Myometrial cell (primary cell): ENCODE data around the gene DNAH7. TPM values are rescaled to one million over a fixed set of nuclear protein-coding genes. Genes with fewer than 3 reads are reported as not detected.

ENCODE experiments used
- total RNA-seq: library from RNA; depleted of rRNA; stranded (reverse); fragments of >200 nt; gene quantifications from 2 replicates; pipeline ENCODE4 v1.2.3, GENCODE V29; 2015

Gene DNAH7
- 0.18 and 0.86 TPM in 2 replicates for total RNA-seq

DNA sequence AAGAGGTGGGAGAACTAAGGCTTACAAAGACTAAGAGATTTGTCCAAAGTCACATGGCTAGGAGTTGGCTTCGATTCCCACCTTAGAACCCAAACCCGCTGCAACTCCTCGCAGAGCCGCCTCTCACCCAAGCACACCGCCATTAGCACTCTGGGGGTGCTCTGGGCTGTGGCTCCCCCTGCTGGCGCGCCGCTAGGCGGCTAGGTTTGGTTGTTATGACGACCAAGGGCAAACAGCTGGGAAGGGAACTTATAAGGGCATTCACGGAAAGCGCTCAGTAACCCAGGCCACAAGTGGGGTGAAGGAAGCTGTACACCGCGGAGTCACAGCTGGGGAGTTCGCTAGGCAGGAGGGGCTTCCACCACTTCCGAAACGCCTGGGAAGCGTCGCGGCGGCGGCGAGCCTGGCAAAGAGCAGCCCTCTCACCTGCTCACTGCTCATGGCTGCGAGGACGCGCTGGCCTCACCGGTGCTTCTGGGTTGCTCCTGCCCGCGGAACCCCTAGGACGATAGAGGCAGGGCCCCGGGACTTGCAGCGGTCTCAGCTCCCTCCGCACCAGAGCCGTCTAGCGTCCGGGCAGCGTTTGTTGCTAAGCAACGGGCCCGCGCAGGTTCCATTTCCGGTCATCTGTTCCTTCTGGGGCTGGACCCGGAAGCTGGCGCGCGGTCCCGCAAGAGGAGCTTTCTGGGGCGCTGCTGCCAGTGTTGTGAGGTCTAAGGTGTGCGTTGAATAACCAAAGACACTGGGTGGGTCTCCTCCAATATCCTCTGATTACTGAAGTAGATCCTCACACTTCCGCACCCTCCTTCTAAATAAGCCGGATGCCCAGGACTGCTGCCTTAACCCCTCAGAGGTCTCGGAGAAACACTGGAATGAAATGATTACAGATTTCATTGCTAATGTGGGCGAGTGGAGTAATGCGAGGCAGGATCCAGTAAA, at the start of gene DNAH7:
TSS of gene DNAH7 (minus strand) at position 567 of the 939 bp plus-strand sequence. CDS start at position 441, 126 bp downstream.

Other genes with a start within 250 kb of the DNAH7 start
- 21.3 and 25.2 TPM in 2 replicates for gene STK17B, start 102.7 kb upstream of the DNAH7 start, total RNA-seq